Measurements from ENCODE around the gene ASH1L. TPM values are rescaled to one million over a fixed set of nuclear protein-coding genes. Genes with fewer than 3 reads are reported as not detected.

ASH1L gene
- total RNA-seq, 1 experiment from 2014 or later = 30.5 TPM

GRCh38 chr1:155324717-155325602 lies 237.6 kb downstream of the ASH1L start:
- Histone ChIP-seq H3K27ac (ENCODE audit: low read depth, low read length) (peak overlapping the region; percentile 96), H3K4me2 (ENCODE audit: low read length) (peak overlapping the region; percentile 100), H3K9ac (ENCODE audit: low read length) (peak overlapping the region; percentile 87), H3K4me1 (ENCODE audit: control insufficient read depth in 1 of 2, insufficient read depth in 2 of 2, low read length in 2 of 2) (peaks cover 15 to 25% of the 10 kb centered on the region in 2 experiments), H3K36me3 (ENCODE audit: control insufficient read depth in 1 of 2, insufficient read depth in 2 of 2, low read length in 2 of 2) (peaks cover 18 to 23% of the 10 kb centered on the region in 2 experiments; a peak in 3 of 4 replicates), H3K79me2 (ENCODE audit: insufficient read depth, low read length) (peaks cover 39% of the 10 kb centered on the region; the same call in 1 of the 2 replicates), H3K27me3 (ENCODE audit: insufficient read depth, low read length) (no peaks in the 10 kb centered on the region), H3K9me3 (ENCODE audit: control insufficient read depth in 1 of 2, insufficient read depth in 1 of 2, low read depth in 1 of 2, low read length in 2 of 2) (no peaks in the 10 kb centered on the region), H2AFZ (ENCODE audit: low read depth, low read length, poor library complexity, severe bottlenecking) (no peak overlapping the region), H3K4me3 (replicated peaks in 1 of 2; ENCODE audit: low read depth in 1 of 2, low read length in 2 of 2) (peak overlapping the region; percentile 83 to 96), H3K9me2 (ENCODE audit: insufficient read depth) (no peaks in the 10 kb centered on the region), H4K20me1 (ENCODE audit: insufficient read depth) (no peaks in the 10 kb centered on the region)
- TF ChIP-seq CBX3 (IDR thresholded peaks at IDR 0.05; ENCODE audit: low read depth) (no peak), TCF7L2 (IDR thresholded peaks at IDR 0.05; ENCODE audit: borderline replicate concordance, extremely low read depth, insufficient read depth, insufficient read length) (no peak), RAD21 (IDR thresholded peaks at IDR 0.05; ENCODE audit: low read depth) (no peak), SRF (IDR thresholded peaks at IDR 0.05; ENCODE audit: low read depth) (no peak), EGR1 (IDR thresholded peaks at IDR 0.05; ENCODE audit: low read depth) (no peak), ATF3 (IDR thresholded peaks at IDR 0.05) (no peak), CTCF (IDR thresholded peaks at IDR 0.05 in 2 of 3, conservative IDR thresholded peaks at IDR 0.05 in 1 of 3; ENCODE audit: borderline replicate concordance in 1 of 3, insufficient read depth in 1 of 3, low read depth in 2 of 3, low read length in 2 of 3) (peak in 2 of 3 experiments; percentile 61 to 65; a peak in 4 of 6 replicates)
- TF ChIP-seq, protein P1, sequence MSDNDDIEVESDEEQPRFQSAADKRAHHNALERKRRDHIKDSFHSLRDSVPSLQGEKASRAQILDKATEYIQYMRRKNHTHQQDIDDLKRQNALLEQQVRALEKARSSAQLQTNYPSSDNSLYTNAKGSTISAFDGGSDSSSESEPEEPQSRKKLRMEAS (IDR thresholded peaks at IDR 0.05) = no peak
- ChIA-PET RAD21 (ENCODE audit: low non-redundant PET in 1 of 2, low total read pairs in 2 of 2, uncharacterized antibody in 2 of 2, unreplicated experiment in 2 of 2) (interaction anchor here in 1 of 2 experiments (0.6 kb wide), 1 partner anchor 53 kb away, joined by 3 read pairs; no protein-coding TSS in a partner anchor), POLR2A (interaction anchor here (1.2 to 1.6 kb wide), 3 partner anchors 17 to 74 kb away, joined by 3 to 11 read pairs (median 5); partner anchors contain the start of genes CLK2 and FDPS), CTCF (interaction anchor here (0.7 to 3.9 kb wide), 4 partner anchors 47 to 149 kb away, joined by 3 to 44 read pairs (median 6); no protein-coding TSS in a partner anchor)
- BruUV-seq (replicated peaks) = TSS peak; percentile 54
- peak; percentile 41 for ATAC-seq
- intact Hi-C loops (cut with micrococcal nuclease) = loop anchor here (1.0 to 10.0 kb wide), 3 partner anchors 75 to 267 kb away; partner anchors contain the start of genes KRTCAP2 and TRIM46
- peak; percentile 44 for DNase-seq (ENCODE audit: low read depth, low spot score)

All from HCT116 (cell line).